Urinary bladder (tissue), 4 donors: ENCODE results near the gene LRCH3. TPM values are rescaled to one million over a fixed set of nuclear protein-coding genes. Genes with fewer than 3 reads are reported as not detected.
"Not testable (repeated sequence)": the region's sequence is repeated elsewhere in the genome, so short reads cannot be mapped to it uniquely, and the experiment has no call there.

ENCODE experiments used
- DNase-seq: peaks from one replicate; pipeline ENCODE4 v3.0.0-alpha.2; 2015; ENCODE audit errors: extremely low spot score
- H3K27ac ChIP-seq: one replicate; pipeline ENCODE4 v1.5.1; 2013; ENCODE audit warnings: low read depth, mild to moderate bottlenecking, moderate library complexity
- H3K36me3 ChIP-seq: one replicate; pipeline ENCODE4 v1.6.1; 2013; ENCODE audit warnings: mild to moderate bottlenecking, moderate library complexity; ENCODE audit not compliant: insufficient read depth
- H3K4me1 ChIP-seq: one replicate; pipeline ENCODE4 v1.6.1; 2013; ENCODE audit warnings: mild to moderate bottlenecking, moderate library complexity; ENCODE audit not compliant: insufficient read depth
- H3K4me3 ChIP-seq: one replicate; pipeline ENCODE4 v1.5.1; 2013; ENCODE audit warnings: low read depth, low read length
- WGBS: extraction: QIAGEN DNeasy Blood & Tissue Kit; methylation state at CpG from one replicate; pipeline ENCODE4 v1.1.7; 2013; 5-methylcytosine and 5-hydroxymethylcytosine counted together
- polyA plus RNA-seq: library from polyadenylated mRNA; stranded (reverse); fragments of 200-250 nt; gene quantifications from one replicate; pipeline ENCODE4 v1.2.3, GENCODE V29; 2013
- total RNA-seq: library from RNA; depleted of rRNA; stranded (reverse); fragments of >200 nt; gene quantifications from one replicate; pipeline ENCODE4 v1.2.3, GENCODE V29; 2014
- donor health status: healthy with polysubstance abuse.
- donor health status: healthy.

LRCH3 gene
- total and polyA plus RNA-seq, 2 donors: 21.1 to 138 TPM

DNA sequence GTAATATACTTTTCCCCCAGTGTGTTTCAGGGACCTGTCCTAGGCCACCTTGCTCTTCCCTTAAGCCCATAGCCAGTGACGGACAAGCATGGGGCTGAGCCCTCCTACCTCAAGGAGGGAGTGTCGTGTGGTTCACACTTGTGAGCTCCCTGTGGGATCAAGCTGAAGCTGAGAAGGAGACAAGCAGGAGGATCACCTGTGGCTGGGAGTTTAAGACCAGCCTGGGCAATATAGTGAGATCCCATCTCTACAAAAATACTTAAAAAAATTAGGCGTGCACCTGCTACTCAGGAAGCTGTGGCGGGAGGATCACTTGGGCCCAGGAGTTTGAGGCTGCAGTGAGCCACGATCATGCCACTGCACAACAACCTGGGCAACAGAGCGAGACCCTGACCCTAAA is 82.3 kb downstream of the LRCH3 start:
- no peak overlapping the region for H3K4me3 ChIP-seq
- no peaks in the 10 kb centered on the region for H3K4me1 ChIP-seq
- H3K36me3 ChIP-seq: peaks cover 5% of the 10 kb centered on the region
- no peak overlapping the region for H3K27ac ChIP-seq
- DNase-seq: no peak
- whole genome bisulfite sequencing: 98% methylated on average over 6 of the region's 6 CpGs

GRCh38 chr3:197874064-197874463 is 83.0 kb downstream of the LRCH3 start:
- Histone ChIP-seq H3K4me3 (no peak overlapping the region), H3K36me3 (peaks cover 5% of the 10 kb centered on the region), H3K4me1 (no peaks in the 10 kb centered on the region), H3K27ac (no peak overlapping the region)
- 93% methylated on average over 5 of the region's 5 CpGs for WGBS
- no peak for DNase-seq

GRCh38 chr3:197874653-197875052 is 83.6 kb downstream of the LRCH3 start:
- WGBS: 82% methylated on average over 6 of the region's 6 CpGs
- Histone ChIP-seq H3K27ac (no peak overlapping the region), H3K36me3 (peaks cover 5% of the 10 kb centered on the region)

DNA sequence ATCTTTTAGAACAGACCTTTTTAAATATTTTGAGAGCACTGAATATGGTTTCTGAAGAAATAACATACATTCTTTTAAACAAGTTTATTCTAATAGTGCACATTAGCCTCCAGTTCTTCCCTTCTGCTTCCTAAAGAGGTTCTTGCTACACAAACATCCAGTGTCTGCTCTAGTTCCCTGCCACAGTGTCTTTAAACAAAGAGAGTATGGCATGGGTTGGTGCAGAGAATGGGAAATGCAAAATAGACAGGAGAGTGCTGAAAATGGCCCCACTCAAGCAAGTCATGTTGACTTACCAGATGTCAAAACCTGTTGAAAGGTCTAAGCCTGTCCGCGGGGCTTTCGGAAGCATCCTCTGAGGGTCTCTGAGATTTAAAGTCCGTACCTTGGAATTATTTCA is 86.8 kb downstream of the LRCH3 start:
- DNase-seq: no peak
- Histone ChIP-seq H3K4me3 (no peak overlapping the region), H3K27ac (no peak overlapping the region), H3K4me1 (no peaks in the 10 kb centered on the region), H3K36me3 (peaks cover 5% of the 10 kb centered on the region)
- 97% methylated on average over 4 of the region's 4 CpGs for WGBS

More at GRCh38 chr3:197874653-197875052, 83.6 kb downstream of the LRCH3 start:
- no peaks in the 10 kb centered on the region for H3K4me1 ChIP-seq
- no peak overlapping the region for H3K4me3 ChIP-seq
- DNase-seq: no peak

GRCh38 chr3:197878427-197878826 is 87.4 kb downstream of the LRCH3 start:
- no peak overlapping the region for H3K4me3 ChIP-seq
- DNase-seq: no peak
- H3K36me3 ChIP-seq: peaks cover 5% of the 10 kb centered on the region
- no peak overlapping the region for H3K27ac ChIP-seq
- no peaks in the 10 kb centered on the region for H3K4me1 ChIP-seq
- WGBS: 84% methylated on average over 8 of the region's 8 CpGs

DNA sequence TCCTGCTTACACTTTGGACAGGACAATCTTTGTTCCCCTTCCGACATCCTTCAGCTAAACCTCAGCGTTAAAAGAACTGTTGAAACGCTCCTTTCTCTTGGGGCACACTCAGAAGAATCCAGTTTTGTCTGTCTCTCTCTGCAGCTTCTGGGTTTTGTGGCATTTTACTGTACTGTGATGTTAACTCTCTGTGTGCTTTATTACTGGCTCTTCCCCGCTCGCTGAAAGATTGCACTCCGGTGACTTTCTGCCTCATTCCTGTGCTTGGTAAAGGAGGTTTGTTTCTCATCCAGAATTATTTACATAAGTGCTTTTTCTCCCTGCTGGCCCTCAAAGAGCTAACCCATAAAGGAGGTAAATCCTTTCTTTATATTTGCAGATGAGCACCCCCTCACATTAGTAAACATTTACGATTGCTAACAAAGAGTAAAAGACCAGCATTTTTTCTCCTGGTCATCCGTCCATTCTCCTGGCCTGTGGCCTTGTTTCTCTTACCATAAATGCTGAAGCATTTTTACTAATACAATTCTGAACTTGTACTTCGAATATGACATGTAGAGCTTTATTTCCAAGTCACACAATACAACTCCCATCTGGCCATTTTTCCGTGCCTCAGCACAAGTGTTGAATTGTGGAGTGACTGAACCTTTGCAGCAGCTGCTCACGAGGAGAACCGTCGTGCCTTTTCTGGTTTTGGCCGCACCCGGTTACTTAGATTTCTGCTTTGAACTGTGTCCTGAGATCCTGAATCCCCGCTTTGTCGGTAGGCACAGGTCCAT is 89.6 kb downstream of the LRCH3 start:
- 65% methylated on average over 17 of the region's 17 CpGs for WGBS
- peaks cover 5% of the 10 kb centered on the region for H3K36me3 ChIP-seq
- H3K27ac ChIP-seq: no peak overlapping the region
- no peak overlapping the region for H3K4me3 ChIP-seq
- no peaks in the 10 kb centered on the region for H3K4me1 ChIP-seq
- no peak for DNase-seq

- WGBS: 70% methylated on average over 8 of the region's 8 CpGs
- no peak for DNase-seq
- H3K4me3 ChIP-seq: no peak overlapping the region
- H3K27ac ChIP-seq: no peak overlapping the region
- H3K4me1 ChIP-seq: no peaks in the 10 kb centered on the region
- peaks cover 5% of the 10 kb centered on the region for H3K36me3 ChIP-seq
Observed at GRCh38 chr3:197881270-197881969, 90.4 kb downstream of the LRCH3 start.

DNA sequence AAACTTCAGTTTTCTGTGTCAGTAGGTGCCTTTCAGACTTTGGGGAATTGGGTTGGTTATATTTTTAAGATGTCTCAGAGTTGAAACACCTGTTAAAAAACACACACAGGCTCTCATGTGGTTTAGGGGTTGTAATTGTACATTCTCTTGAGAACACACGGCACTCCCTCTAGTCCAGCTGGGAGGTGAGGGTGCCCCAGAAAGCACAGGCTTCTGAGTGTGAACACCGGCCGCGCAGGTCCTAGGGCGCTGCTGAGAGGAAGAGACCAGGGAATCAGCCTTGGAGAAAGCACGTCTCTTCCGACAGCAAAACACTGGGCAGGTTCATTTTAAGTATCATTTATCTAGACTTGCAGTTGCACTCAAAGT is 90.9 kb downstream of the LRCH3 start:
- DNase-seq: no peak
- Histone ChIP-seq H3K4me1 (no peaks in the 10 kb centered on the region), H3K4me3 (no peak overlapping the region), H3K27ac (no peak overlapping the region), H3K36me3 (peaks cover 5% of the 10 kb centered on the region)
- WGBS: 86% methylated on average over 7 of the region's 7 CpGs

GRCh38 chr3:197882586-197882985 is 91.5 kb downstream of the LRCH3 start:
- Histone ChIP-seq H3K4me3 (no peak overlapping the region), H3K4me1 (no peaks in the 10 kb centered on the region), H3K27ac (no peak overlapping the region), H3K36me3 (peaks cover 5% of the 10 kb centered on the region)
- no peak for DNase-seq
- 24% methylated on average over 2 of the region's 2 CpGs for WGBS

- Histone ChIP-seq H3K4me3 (no peak overlapping the region), H3K27ac (no peak overlapping the region), H3K36me3 (peaks cover 5% of the 10 kb centered on the region), H3K4me1 (no peaks in the 10 kb centered on the region)
- DNase-seq: no peak
- WGBS: 83% methylated on average over 5 of the region's 5 CpGs
Observed at GRCh38 chr3:197883541-197883940, 92.5 kb downstream of the LRCH3 start.

- not testable (repeated sequence) for H3K36me3 ChIP-seq
Observed at GRCh38 chr3:197884330-197884729, 93.3 kb downstream of the LRCH3 start.

GRCh38 chr3:197886052-197886451 is 95.0 kb downstream of the LRCH3 start:
- not testable (repeated sequence) for H3K27ac ChIP-seq, H3K4me3 ChIP-seq, H3K36me3 ChIP-seq, DNase-seq, H3K4me1 ChIP-seq
- 100% methylated on average over 1 of the region's 1 CpG for WGBS

More at GRCh38 chr3:197884330-197884729, 93.3 kb downstream of the LRCH3 start:
- H3K27ac ChIP-seq, DNase-seq, H3K4me1 ChIP-seq, H3K4me3 ChIP-seq: not testable (repeated sequence)
- WGBS: 96% methylated on average over 17 of the region's 17 CpGs

DNA sequence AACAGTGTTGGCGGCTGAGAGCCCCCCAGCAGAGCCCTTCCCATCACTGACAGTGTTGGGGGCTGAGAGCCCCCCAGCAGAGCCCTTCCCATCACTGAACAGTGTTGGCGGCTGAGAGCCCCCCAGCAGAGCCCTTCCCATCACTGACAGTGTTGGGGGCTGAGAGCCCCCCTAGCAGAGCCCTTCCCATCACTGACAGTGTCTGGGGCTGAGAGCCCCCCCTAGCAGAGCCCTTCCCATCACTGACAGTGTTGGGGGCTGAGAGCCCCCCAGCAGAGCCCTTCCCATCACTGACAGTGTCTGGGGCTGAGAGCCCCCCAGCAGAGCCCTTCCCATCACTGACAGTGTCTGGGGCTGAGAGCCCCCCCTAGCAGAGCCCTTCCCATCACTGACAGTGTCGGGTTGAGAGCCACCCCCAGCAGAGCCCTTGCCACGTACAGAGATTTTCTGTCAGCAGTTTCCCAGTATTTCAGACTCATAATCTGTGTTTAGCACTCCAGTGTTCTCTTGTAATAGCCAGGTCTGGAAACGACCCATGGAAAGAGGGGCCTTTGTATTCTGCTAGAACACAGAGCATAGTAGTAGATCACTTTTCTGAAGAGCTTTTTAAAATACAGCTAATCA is 96.5 kb downstream of the LRCH3 start:
- WGBS: 64% methylated on average over 5 of the region's 5 CpGs

GRCh38 chr3:197888511-197888910 is 97.5 kb downstream of the LRCH3 start:
- 90% methylated on average over 1 of the region's 1 CpG for WGBS
- Histone ChIP-seq H3K36me3 (peaks cover 2% of the 10 kb centered on the region), H3K27ac (no peak overlapping the region), H3K4me3 (no peak overlapping the region), H3K4me1 (no peaks in the 10 kb centered on the region)
- DNase-seq: no peak

More for the DNA sequence above, 96.5 kb downstream of the LRCH3 start:
- not testable (repeated sequence) for H3K4me1 ChIP-seq, H3K27ac ChIP-seq, H3K4me3 ChIP-seq, DNase-seq, H3K36me3 ChIP-seq
